HG03139 (cell line): ENCODE results near the gene ALB.
"Not testable (repeated sequence)": the region's sequence is repeated elsewhere in the genome, so short reads cannot be mapped to it uniquely, and the experiment has no call there.

ENCODE experiments used
- ATAC-seq: cut with Tn5 transposase; IDR thresholded peaks from one replicate; pipeline ENCODE4 v1.9.1; 2021; ENCODE audit not compliant: unreplicated experiment

ALB gene

GRCh38 chr4:73404042-73404441, at the start of gene ALB:
Gene ALB, plus strand, starts transcription at chr4:73404287. Its CDS starts 41 bp downstream, at chr4:73404328.
- ATAC-seq = no peak

GRCh38 chr4:73357174-73357573, 46.9 kb upstream of the ALB start:
- not testable (repeated sequence) for ATAC-seq

- not testable (repeated sequence) for ATAC-seq
Observed at GRCh38 chr4:73369506-73370199, 34.4 kb upstream of the ALB start.

- ATAC-seq = no peak
Observed at GRCh38 chr4:73375328-73375741, 28.8 kb upstream of the ALB start.

- no peak for ATAC-seq
Observed at GRCh38 chr4:73376251-73376650, 27.8 kb upstream of the ALB start.

GRCh38 chr4:73376976-73377375, 27.1 kb upstream of the ALB start:
- ATAC-seq = no peak

GRCh38 chr4:73378887-73379286, 25.2 kb upstream of the ALB start:
- no peak for ATAC-seq

- no peak for ATAC-seq
Observed at GRCh38 chr4:73379946-73380345, 24.1 kb upstream of the ALB start.

- ATAC-seq = no peak
Observed at GRCh38 chr4:73381214-73381613, 22.9 kb upstream of the ALB start.

- ATAC-seq = no peak
Observed at GRCh38 chr4:73383452-73383851, 20.6 kb upstream of the ALB start.

GRCh38 chr4:73387552-73387951, 16.5 kb upstream of the ALB start:
- ATAC-seq = no peak

GRCh38 chr4:73388887-73389286, 15.2 kb upstream of the ALB start:
- ATAC-seq = no peak

GRCh38 chr4:73389663-73390062, 14.4 kb upstream of the ALB start:
- not testable (repeated sequence) for ATAC-seq

GRCh38 chr4:73391774-73392173, 12.3 kb upstream of the ALB start:
- ATAC-seq = no peak

- no peak for ATAC-seq
Observed at GRCh38 chr4:73392936-73393335, 11.2 kb upstream of the ALB start.

GRCh38 chr4:73396304-73396703, 7.8 kb upstream of the ALB start:
- ATAC-seq = no peak

- ATAC-seq = no peak
Observed at GRCh38 chr4:73396993-73397972, 6.8 kb upstream of the ALB start.

GRCh38 chr4:73401412-73401811, 2.7 kb upstream of the ALB start:
- ATAC-seq = no peak

GRCh38 chr4:73404457-73404856, 370 bp downstream of the ALB start:
- no peak for ATAC-seq

GRCh38 chr4:73405138-73405537, 1.1 kb downstream of the ALB start:
- ATAC-seq = no peak

GRCh38 chr4:73406548-73406875, 2.4 kb downstream of the ALB start:
- ATAC-seq = no peak

GRCh38 chr4:73407227-73407673, 3.2 kb downstream of the ALB start:
- no peak for ATAC-seq
